ENCODE data around the gene ARRB1. TPM values are rescaled to one million over a fixed set of nuclear protein-coding genes. Genes with fewer than 3 reads are reported as not detected.
"Not testable (repeated sequence)": the region's sequence is repeated elsewhere in the genome, so short reads cannot be mapped to it uniquely, and the experiment has no call there.

The ARRB1 gene
- polyA plus RNA-seq, 1 donor = 16.2 TPM

- DNase-seq (ENCODE audit: low read depth) = no peak
Measured at GRCh38 chr11:75276186-75276585, 75.3 kb downstream of the ARRB1 start.

- peak; percentile 14 for DNase-seq (ENCODE audit: low read depth)
Measured at GRCh38 chr11:75275581-75275980, 75.9 kb downstream of the ARRB1 start.

GRCh38 chr11:75274716-75275115 lies 76.7 kb downstream of the ARRB1 start:
- DNase-seq (ENCODE audit: low read depth) = not testable (repeated sequence)

GRCh38 chr11:75273411-75274391 lies 77.8 kb downstream of the ARRB1 start:
- no peak for DNase-seq (ENCODE audit: low read depth)

GRCh38 chr11:75272821-75273301 lies 78.6 kb downstream of the ARRB1 start:
- no peak for DNase-seq (ENCODE audit: low read depth)

GRCh38 chr11:75272391-75272790 lies 79.1 kb downstream of the ARRB1 start:
- DNase-seq (ENCODE audit: low read depth) = no peak

GRCh38 chr11:75271730-75272129 lies 79.7 kb downstream of the ARRB1 start:
- DNase-seq (ENCODE audit: low read depth) = no peak

- DNase-seq (ENCODE audit: low read depth) = no peak
Measured at GRCh38 chr11:75270896-75271418, 80.5 kb downstream of the ARRB1 start.

- DNase-seq (ENCODE audit: low read depth) = no peak
Measured at GRCh38 chr11:75269896-75270295, 81.6 kb downstream of the ARRB1 start.

GRCh38 chr11:75269367-75269660 lies 82.1 kb downstream of the ARRB1 start:
- DNase-seq (ENCODE audit: low read depth) = no peak

- no peak for DNase-seq (ENCODE audit: low read depth)
Measured at GRCh38 chr11:75268626-75269366, 82.7 kb downstream of the ARRB1 start.

GRCh38 chr11:75267171-75267970 lies 84.1 kb downstream of the ARRB1 start:
- no peak for DNase-seq (ENCODE audit: low read depth)

- DNase-seq (ENCODE audit: low read depth) = no peak
Measured at GRCh38 chr11:75265851-75266531, 85.5 kb downstream of the ARRB1 start.

GRCh38 chr11:75264971-75265370 lies 86.5 kb downstream of the ARRB1 start:
- DNase-seq (ENCODE audit: low read depth) = no peak

- DNase-seq (ENCODE audit: low read depth) = no peak
Measured at GRCh38 chr11:75264356-75264755, 87.1 kb downstream of the ARRB1 start.

GRCh38 chr11:75263944-75264349 lies 87.5 kb downstream of the ARRB1 start:
- no peak for DNase-seq (ENCODE audit: low read depth)

GRCh38 chr11:75262961-75263852 lies 88.3 kb downstream of the ARRB1 start:
- no peak for DNase-seq (ENCODE audit: low read depth)

- no peak for DNase-seq (ENCODE audit: low read depth)
Measured at GRCh38 chr11:75262436-75262835, 89.0 kb downstream of the ARRB1 start.

GRCh38 chr11:75261902-75262361 lies 89.5 kb downstream of the ARRB1 start:
- DNase-seq (ENCODE audit: low read depth) = no peak
